IPS-15b (cell line): ENCODE measurements around the gene GLP2R.

Source experiments
- H3K27me3 ChIP-seq: one replicate; pipeline ENCODE4 v1.6.1; 2013; ENCODE audit warnings: low read length; ENCODE audit not compliant: control insufficient read depth, insufficient read depth
- H3K36me3 ChIP-seq: one replicate; pipeline ENCODE4 v1.6.1; 2013; ENCODE audit warnings: low read length; ENCODE audit not compliant: control insufficient read depth, insufficient read depth
- H3K4me1 ChIP-seq: one replicate; pipeline ENCODE4 v1.6.1; 2013; ENCODE audit warnings: mild to moderate bottlenecking, low read length; ENCODE audit not compliant: control insufficient read depth, insufficient read depth
- H3K4me3 ChIP-seq: one replicate; pipeline ENCODE4 v1.5.1; 2013; ENCODE audit warnings: low read depth, low read length
- H3K9ac ChIP-seq: one replicate; pipeline ENCODE4 v1.6.1; 2013; ENCODE audit warnings: low read depth, mild to moderate bottlenecking, low read length
- H3K9me3 ChIP-seq: one replicate; pipeline ENCODE4 v1.6.1; 2013; ENCODE audit warnings: mild to moderate bottlenecking, low read length; ENCODE audit not compliant: control insufficient read depth, insufficient read depth

Gene GLP2R

GRCh38 chr17:9816472-9816871 is 9.3 kb upstream of the GLP2R start:
- H3K9me3 ChIP-seq, result no peaks in the 10 kb centered on the region
- H3K27me3 ChIP-seq, result no peaks in the 10 kb centered on the region
- H3K36me3 ChIP-seq, result no peaks in the 10 kb centered on the region
- H3K9ac ChIP-seq, result no peak overlapping the region
- no peaks in the 10 kb centered on the region for H3K4me1 ChIP-seq
- H3K4me3 ChIP-seq, result no peak overlapping the region

DNA sequence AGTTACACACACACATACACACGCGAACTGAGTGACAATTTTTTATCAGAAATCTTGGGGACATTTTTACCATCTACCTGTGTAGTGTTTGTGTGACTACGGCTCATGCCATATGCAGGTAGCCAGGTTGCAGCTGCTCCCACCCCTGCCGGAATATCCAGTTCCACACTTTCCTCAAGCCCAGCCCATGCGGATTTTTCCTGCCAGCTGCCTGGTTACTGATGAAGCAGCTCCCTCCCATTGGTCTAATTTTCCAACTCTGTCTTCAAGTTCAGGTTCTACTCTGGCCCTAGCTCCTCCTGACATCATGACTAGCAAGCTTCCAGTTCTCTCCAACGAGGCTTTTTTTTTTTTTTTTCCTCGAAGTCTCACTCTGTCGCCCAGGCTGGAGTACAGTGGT is 8.6 kb upstream of the GLP2R start:
- Histone ChIP-seq H3K9ac (no peak overlapping the region), H3K4me3 (no peak overlapping the region), H3K27me3 (no peaks in the 10 kb centered on the region), H3K4me1 (no peaks in the 10 kb centered on the region), H3K36me3 (no peaks in the 10 kb centered on the region), H3K9me3 (no peaks in the 10 kb centered on the region)

DNA sequence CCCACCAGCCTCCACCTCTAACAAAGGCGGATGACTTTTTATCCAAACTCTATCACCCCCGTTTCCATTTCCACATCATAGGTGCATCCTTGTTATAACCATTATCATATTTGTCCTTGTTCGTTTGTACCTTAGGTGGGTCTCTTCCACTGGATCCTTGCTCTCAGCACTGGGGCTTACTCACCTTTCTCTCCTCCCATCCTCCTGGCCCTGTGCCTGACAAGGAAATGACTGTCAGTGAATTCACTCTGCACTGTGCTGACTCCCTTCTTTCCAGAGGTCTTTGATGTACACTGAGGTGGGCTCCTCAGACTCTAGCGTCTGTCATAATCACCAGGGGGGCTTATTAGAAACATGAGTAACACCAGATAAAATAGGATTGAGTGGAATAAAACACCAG is 7.0 kb upstream of the GLP2R start:
- no peak overlapping the region for H3K4me3 ChIP-seq
- H3K27me3 ChIP-seq, result no peaks in the 10 kb centered on the region
- no peak overlapping the region for H3K9ac ChIP-seq
- H3K4me1 ChIP-seq, result no peaks in the 10 kb centered on the region
- H3K9me3 ChIP-seq, result no peaks in the 10 kb centered on the region
- H3K36me3 ChIP-seq, result no peaks in the 10 kb centered on the region

DNA sequence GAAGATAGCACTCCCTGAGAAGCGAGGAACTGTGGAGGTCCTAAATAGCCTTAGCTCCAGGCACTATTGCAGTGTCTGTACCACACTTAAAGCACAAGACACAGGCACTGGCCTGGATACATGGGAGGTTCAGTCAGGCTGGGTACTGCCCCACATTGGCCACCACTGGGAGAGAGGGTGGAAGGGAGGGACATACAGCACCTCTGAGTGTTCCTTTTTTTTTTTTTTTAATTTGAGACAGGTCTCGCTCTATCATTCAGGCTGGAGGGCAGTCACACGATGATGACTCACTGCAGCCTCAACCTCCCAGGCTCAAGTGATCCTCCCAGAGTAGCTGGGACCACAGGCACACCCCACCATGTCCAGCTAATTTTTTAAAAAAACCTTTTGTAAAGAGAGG is 5.3 kb upstream of the GLP2R start:
- no peaks in the 10 kb centered on the region for H3K27me3 ChIP-seq
- no peaks in the 10 kb centered on the region for H3K4me1 ChIP-seq
- H3K36me3 ChIP-seq, result no peaks in the 10 kb centered on the region
- H3K9ac ChIP-seq, result no peak overlapping the region
- no peaks in the 10 kb centered on the region for H3K9me3 ChIP-seq
- H3K4me3 ChIP-seq, result no peak overlapping the region

- H3K9ac ChIP-seq, result no peak within 1 kb of the TSS
- H3K4me3 ChIP-seq, result no peak within 1 kb of the TSS
- no peaks in the 10 kb centered on the region for H3K27me3 ChIP-seq
- no peaks in the 10 kb centered on the region for H3K4me1 ChIP-seq
- H3K36me3 ChIP-seq, result no peaks in the 10 kb centered on the region
- no peaks in the 10 kb centered on the region for H3K9me3 ChIP-seq
Measured at GRCh38 chr17:9821921-9822320, 3.8 kb upstream of the GLP2R start, which contains the start of gene GSG1L2. Gene GSG1L2 (minus strand): TSS chr17:9822079. CDS start chr17:9822071, 8 bp downstream.

DNA sequence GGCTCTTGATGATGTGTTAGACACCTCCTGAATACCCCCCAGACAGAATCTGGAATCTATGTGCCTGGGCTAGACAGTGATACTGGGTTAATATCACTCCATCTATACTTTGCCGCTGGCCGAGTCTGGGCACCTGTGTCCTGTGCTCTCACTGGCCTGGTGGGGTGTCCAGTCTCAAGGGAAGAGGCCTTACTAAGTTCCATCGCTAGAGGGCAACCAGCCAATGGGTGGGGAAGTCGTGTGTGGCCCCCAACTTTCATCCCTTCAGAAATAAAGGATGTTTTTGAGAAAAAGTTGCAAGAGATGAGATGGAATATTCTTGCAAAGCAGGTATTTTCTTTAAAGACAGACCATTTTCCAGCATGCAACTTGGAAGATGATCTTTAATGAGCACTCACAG is 1.6 kb upstream of the GLP2R start:
- H3K9me3 ChIP-seq, result no peaks in the 10 kb centered on the region
- no peaks in the 10 kb centered on the region for H3K4me1 ChIP-seq
- no peak overlapping the region for H3K9ac ChIP-seq
- H3K4me3 ChIP-seq, result no peak overlapping the region
- H3K36me3 ChIP-seq, result no peaks in the 10 kb centered on the region
- H3K27me3 ChIP-seq, result no peaks in the 10 kb centered on the region

- Histone ChIP-seq H3K9me3 (no peaks in the 10 kb centered on the region), H3K27me3 (no peaks in the 10 kb centered on the region), H3K36me3 (no peaks in the 10 kb centered on the region), H3K4me3 (no peak overlapping the region), H3K4me1 (no peaks in the 10 kb centered on the region), H3K9ac (no peak overlapping the region)
Measured at GRCh38 chr17:9824797-9825338, 856 bp upstream of the GLP2R start.

GRCh38 chr17:9828296-9829295 is 2.9 kb downstream of the GLP2R start:
- Histone ChIP-seq H3K9me3 (no peaks in the 10 kb centered on the region), H3K4me3 (no peak overlapping the region), H3K9ac (no peak overlapping the region), H3K27me3 (no peaks in the 10 kb centered on the region), H3K36me3 (no peaks in the 10 kb centered on the region), H3K4me1 (no peaks in the 10 kb centered on the region)

- Histone ChIP-seq H3K27me3 (no peaks in the 10 kb centered on the region), H3K36me3 (no peaks in the 10 kb centered on the region), H3K9ac (no peak overlapping the region), H3K4me1 (no peaks in the 10 kb centered on the region), H3K9me3 (no peaks in the 10 kb centered on the region), H3K4me3 (no peak overlapping the region)
Measured at GRCh38 chr17:9829343-9829742, 3.6 kb downstream of the GLP2R start.

GRCh38 chr17:9830711-9831110 is 5.0 kb downstream of the GLP2R start:
- Histone ChIP-seq H3K4me1 (no peaks in the 10 kb centered on the region), H3K9ac (no peak overlapping the region), H3K4me3 (no peak overlapping the region), H3K36me3 (no peaks in the 10 kb centered on the region), H3K9me3 (no peaks in the 10 kb centered on the region), H3K27me3 (no peaks in the 10 kb centered on the region)

DNA sequence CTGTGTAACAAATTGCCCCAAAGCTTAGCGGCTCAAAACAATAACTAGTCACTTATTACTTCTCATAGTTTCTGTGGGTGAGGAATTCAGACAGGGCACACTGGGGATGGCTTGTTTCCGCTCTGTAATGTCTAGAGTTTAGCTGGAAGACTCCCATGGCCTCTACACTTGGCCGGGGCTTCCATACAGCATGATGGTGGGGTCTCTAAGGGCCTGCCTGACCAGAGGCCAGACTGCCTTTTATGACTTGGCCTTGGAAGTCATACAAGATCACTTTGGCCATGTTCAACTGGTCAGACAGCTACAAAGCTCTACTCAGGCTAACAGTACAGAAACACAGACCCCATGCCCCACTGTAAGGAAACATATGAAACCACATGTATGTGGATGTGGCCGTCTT is 8.2 kb downstream of the GLP2R start:
- Histone ChIP-seq H3K4me3 (no peak overlapping the region), H3K4me1 (peaks cover 2% of the 10 kb centered on the region), H3K36me3 (no peaks in the 10 kb centered on the region), H3K9me3 (no peaks in the 10 kb centered on the region), H3K9ac (no peak overlapping the region), H3K27me3 (peaks cover 2% of the 10 kb centered on the region)
